SU-DHL-6 (cell line): ENCODE data around the gene CMTM7.

Experiments used
- H2AFZ ChIP-seq: fragments of 200-600 bp; sonication (generic); 2 replicates; pipeline ENCODE4 v1.6.1; 2014; ENCODE audit warnings: low read depth, mild to moderate bottlenecking, moderate library complexity, mixed read lengths, antibody characterized with exemption, low read length; ENCODE audit not compliant: severe bottlenecking
- H3F3A ChIP-seq: fragments of 200-600 bp; shearing (Covaris generic); 2 replicates; pipeline ENCODE4 v1.6.0; 2016; ENCODE audit warnings: antibody characterized with exemption, mild to moderate bottlenecking; ENCODE audit not compliant: insufficient read depth
- H3K27ac ChIP-seq: fragments of 200-600 bp; sonication (generic); 2 replicates; pipeline ENCODE4 v1.5.1; 2016; ENCODE audit warnings: low read depth, mild to moderate bottlenecking, low read length, moderate library complexity, mixed read lengths
- H3K27me3 ChIP-seq: fragments of 200-600 bp; sonication (generic), shearing (Covaris generic); 2 replicates; pipeline ENCODE4 v1.6.0; 2014; ENCODE audit warnings: mild to moderate bottlenecking, low read length
- H3K36me3 ChIP-seq: fragments of 200-600 bp; sonication (generic); 2 replicates; pipeline ENCODE4 v1.6.1; 2014; ENCODE audit warnings: mild to moderate bottlenecking, low read length, mixed read lengths
- H3K4me2 ChIP-seq: fragments of 300-600, 200-600 bp; shearing (Covaris generic), sonication (generic); 2 replicates; pipeline ENCODE4 v1.6.0; 2014; ENCODE audit warnings: low read length, low read depth, mild to moderate bottlenecking; ENCODE audit not compliant: poor library complexity, severe bottlenecking
- H3K4me3 ChIP-seq: fragments of 200-600 bp; sonication (generic); 2 replicates; pipeline ENCODE4 v1.5.1; 2014; ENCODE audit warnings: antibody characterized with exemption, low read length, mild to moderate bottlenecking, mixed read lengths; ENCODE audit not compliant: insufficient read depth, poor library complexity, severe bottlenecking
- H3K79me2 ChIP-seq: fragments of 200-600 bp; sonication (generic); 2 replicates; pipeline ENCODE4 v1.6.1; 2014; ENCODE audit warnings: mild to moderate bottlenecking, low read length, moderate library complexity; ENCODE audit not compliant: insufficient read depth
- H3K9ac ChIP-seq: fragments of 200-600 bp; sonication (generic); 2 replicates; pipeline ENCODE4 v1.7.0; 2014; ENCODE audit warnings: mild to moderate bottlenecking, low read length
- H3K9me2 ChIP-seq: fragments of 200-600 bp; sonication (generic); replicated peaks from 2 replicates; pipeline ENCODE4 v1.6.1; 2014; ENCODE audit warnings: low read length; ENCODE audit not compliant: insufficient read depth
- H3K9me3 ChIP-seq: fragments of 200-600 bp; sonication (generic); 2 replicates; pipeline ENCODE4 v1.6.1; 2014; ENCODE audit warnings: low read length, mixed read lengths; ENCODE audit not compliant: insufficient read depth
- H4K20me1 ChIP-seq: fragments of 200-600 bp; sonication (generic); 2 replicates; pipeline ENCODE4 v1.6.1; 2014; ENCODE audit warnings: low read depth, mild to moderate bottlenecking, antibody characterized with exemption, low read length, moderate library complexity, mixed read lengths
- EZH2phosphoT487 ChIP-seq: fragments of 200-600 bp; sonication (generic), shearing (Covaris generic); conservative IDR thresholded peaks from 2 replicates; pipeline ENCODE4 v1.6.1; 2018; ENCODE audit warnings: mild to moderate bottlenecking, antibody characterized with exemption, low read length, moderate library complexity, mixed read lengths
- TF ChIP-seq, protein P1 (sequence below): fragments of 200-600 bp; sonication (generic); IDR thresholded peaks from one replicate; pipeline ENCODE4 v1.5.1; 2017; ENCODE audit warnings: antibody characterized with exemption, mild to moderate bottlenecking, low read length, moderate library complexity; ENCODE audit not compliant: insufficient read depth, poor library complexity, severe bottlenecking

Gene CMTM7

DNA sequence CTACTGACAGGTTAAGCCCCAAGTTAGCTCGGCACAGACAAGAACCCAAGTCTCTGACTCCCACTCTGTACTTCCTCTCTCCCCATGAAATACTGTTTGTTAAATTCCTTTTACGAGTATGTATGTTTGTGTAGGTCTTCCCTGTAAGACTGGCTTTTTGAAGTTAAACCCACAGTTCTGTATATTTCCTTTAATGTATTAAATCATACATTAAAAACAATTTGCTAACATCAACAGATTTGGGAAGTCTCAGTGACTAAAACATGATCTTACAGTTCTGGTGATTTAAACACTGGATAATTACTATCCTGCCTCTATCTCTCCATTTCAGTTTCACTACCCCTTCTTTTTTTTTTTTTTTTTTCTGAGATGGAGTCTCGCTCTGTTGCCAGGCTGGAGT, 106.6 kb downstream of the CMTM7 start:
- H3K27ac ChIP-seq, result no peak overlapping the region
- no peak overlapping the region for H3K9ac ChIP-seq
- TF ChIP-seq EZH2phosphoT487, result no peak
- TF ChIP-seq, protein P1, sequence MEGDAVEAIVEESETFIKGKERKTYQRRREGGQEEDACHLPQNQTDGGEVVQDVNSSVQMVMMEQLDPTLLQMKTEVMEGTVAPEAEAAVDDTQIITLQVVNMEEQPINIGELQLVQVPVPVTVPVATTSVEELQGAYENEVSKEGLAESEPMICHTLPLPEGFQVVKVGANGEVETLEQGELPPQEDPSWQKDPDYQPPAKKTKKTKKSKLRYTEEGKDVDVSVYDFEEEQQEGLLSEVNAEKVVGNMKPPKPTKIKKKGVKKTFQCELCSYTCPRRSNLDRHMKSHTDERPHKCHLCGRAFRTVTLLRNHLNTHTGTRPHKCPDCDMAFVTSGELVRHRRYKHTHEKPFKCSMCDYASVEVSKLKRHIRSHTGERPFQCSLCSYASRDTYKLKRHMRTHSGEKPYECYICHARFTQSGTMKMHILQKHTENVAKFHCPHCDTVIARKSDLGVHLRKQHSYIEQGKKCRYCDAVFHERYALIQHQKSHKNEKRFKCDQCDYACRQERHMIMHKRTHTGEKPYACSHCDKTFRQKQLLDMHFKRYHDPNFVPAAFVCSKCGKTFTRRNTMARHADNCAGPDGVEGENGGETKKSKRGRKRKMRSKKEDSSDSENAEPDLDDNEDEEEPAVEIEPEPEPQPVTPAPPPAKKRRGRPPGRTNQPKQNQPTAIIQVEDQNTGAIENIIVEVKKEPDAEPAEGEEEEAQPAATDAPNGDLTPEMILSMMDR, result no peak
- no peaks in the 10 kb centered on the region for H3K9me3 ChIP-seq
- H3K27me3 ChIP-seq, result no peaks in the 10 kb centered on the region
- H3K36me3 ChIP-seq, result peaks cover 9% of the 10 kb centered on the region; the same call in 1 of the 2 replicates
- peak overlapping the region; percentile 7 for H3K4me2 ChIP-seq
- H2AFZ ChIP-seq, result no peak overlapping the region
- no peaks in the 10 kb centered on the region for H3K9me2 ChIP-seq
- H4K20me1 ChIP-seq, result 0 out of 2 replicates have a peak, but pooled peaks cover 6% of the 10 kb centered on the region
- H3K4me3 ChIP-seq, result no peak overlapping the region
- peaks cover 6% of the 10 kb centered on the region; the same call in 1 of the 2 replicates for H3F3A ChIP-seq
- peaks cover 49% of the 10 kb centered on the region for H3K79me2 ChIP-seq

DNA sequence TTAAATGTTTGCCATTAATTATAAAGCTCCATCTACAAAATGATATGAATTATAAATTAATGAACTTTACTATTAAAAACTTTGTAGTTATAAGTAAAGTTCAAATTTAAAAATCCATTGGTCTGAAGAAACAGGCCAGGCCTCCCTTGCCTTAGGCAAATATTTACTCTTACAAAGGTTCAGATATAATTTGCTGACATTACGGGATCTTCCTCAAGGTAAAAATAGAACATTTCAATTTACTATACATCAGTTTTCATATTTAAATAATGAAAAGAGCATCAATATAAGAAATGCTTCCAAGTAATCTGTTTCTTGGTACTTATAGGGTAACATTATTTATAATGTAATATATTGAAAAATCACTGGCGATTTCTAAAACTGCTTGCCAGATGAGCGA, 107.3 kb downstream of the CMTM7 start:
- Histone ChIP-seq H3K4me3 (no peak overlapping the region), H3K79me2 (peaks cover 42% of the 10 kb centered on the region), H3K9ac (no peak overlapping the region), H3K4me2 (peak overlapping the region; percentile 39), H3K9me2 (no peaks in the 10 kb centered on the region), H4K20me1 (0 out of 2 replicates have a peak, but pooled peaks cover 6% of the 10 kb centered on the region), H3K36me3 (peaks cover 9% of the 10 kb centered on the region; the same call in 1 of the 2 replicates), H2AFZ (no peak overlapping the region), H3F3A (peaks cover 6% of the 10 kb centered on the region; the same call in 1 of the 2 replicates), H3K27ac (no peak overlapping the region), H3K27me3 (no peaks in the 10 kb centered on the region), H3K9me3 (no peaks in the 10 kb centered on the region)
- no peak for TF ChIP-seq EZH2phosphoT487

DNA sequence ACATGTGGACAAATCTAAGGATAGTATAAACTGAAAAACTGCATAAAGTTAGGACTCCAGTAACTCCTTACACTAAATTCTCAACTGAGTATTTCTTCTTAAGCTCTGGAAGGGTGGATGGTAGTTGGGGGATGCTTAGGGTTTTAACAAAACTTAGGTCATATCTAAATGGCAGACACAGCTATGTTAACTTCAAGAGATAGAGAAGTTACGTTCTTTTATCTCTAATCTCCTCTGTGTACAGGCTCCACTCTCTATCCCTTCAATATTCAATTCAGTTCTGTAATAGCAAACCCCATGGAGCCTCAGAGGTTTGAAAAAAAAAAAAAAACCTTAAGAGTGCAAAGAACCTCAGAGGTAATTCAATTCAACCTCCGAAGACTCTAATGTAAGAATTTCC, 107.9 kb downstream of the CMTM7 start:
- Histone ChIP-seq H3F3A (peaks cover 6% of the 10 kb centered on the region; the same call in 1 of the 2 replicates), H3K27ac (no peak overlapping the region), H3K36me3 (peaks cover 9% of the 10 kb centered on the region; the same call in 1 of the 2 replicates), H3K4me2 (no peak overlapping the region), H4K20me1 (0 out of 2 replicates have a peak, but pooled peaks cover 6% of the 10 kb centered on the region), H3K79me2 (peaks cover 39% of the 10 kb centered on the region), H3K9ac (no peak overlapping the region), H3K4me3 (no peak overlapping the region), H3K9me3 (no peaks in the 10 kb centered on the region), H3K9me2 (no peaks in the 10 kb centered on the region), H2AFZ (no peak overlapping the region), H3K27me3 (no peaks in the 10 kb centered on the region)
- TF ChIP-seq EZH2phosphoT487, result no peak
- TF ChIP-seq, protein P1, result no peak

DNA sequence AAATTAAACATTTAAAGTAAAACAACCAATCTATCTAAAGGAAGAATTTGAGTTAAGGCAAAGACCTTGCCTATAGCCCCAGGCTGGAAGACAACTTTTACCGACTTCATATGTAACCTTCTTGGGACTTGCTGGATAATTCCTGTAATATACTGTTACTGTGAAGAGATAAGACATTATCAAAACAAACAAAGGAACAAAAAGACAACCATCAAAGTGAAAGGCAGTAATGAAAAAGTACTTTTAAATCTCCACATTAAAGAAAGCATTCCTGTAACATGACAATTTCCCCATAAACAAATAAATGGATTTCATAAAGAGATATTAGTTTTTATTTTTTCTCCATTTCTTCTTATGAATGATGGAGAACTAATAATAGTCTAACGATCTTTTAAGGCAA, 108.6 kb downstream of the CMTM7 start:
- no peaks in the 10 kb centered on the region for H3K9me2 ChIP-seq
- no peaks in the 10 kb centered on the region for H3K27me3 ChIP-seq
- peak overlapping the region; percentile 20 for H3K4me2 ChIP-seq
- no peak overlapping the region for H2AFZ ChIP-seq
- no peaks in the 10 kb centered on the region for H3K9me3 ChIP-seq
- H3K79me2 ChIP-seq, result peaks cover 38% of the 10 kb centered on the region
- no peak overlapping the region for H3K9ac ChIP-seq
- H4K20me1 ChIP-seq, result 0 out of 2 replicates have a peak, but pooled peaks cover 6% of the 10 kb centered on the region
- H3K4me3 ChIP-seq, result no peak overlapping the region
- no peak for TF ChIP-seq EZH2phosphoT487
- TF ChIP-seq, protein P1, result no peak
- peaks cover 6% of the 10 kb centered on the region; the same call in 1 of the 2 replicates for H3F3A ChIP-seq
- no peak overlapping the region for H3K27ac ChIP-seq
- peaks cover 9% of the 10 kb centered on the region; the same call in 1 of the 2 replicates for H3K36me3 ChIP-seq
